Mucosa of rectum (tissue), 2 donors: ENCODE measurements around the gene KCNQ2.

Experiments used
- H3K27ac ChIP-seq, 2 donors: one replicate each; pipeline ENCODE4 v1.7.0; 2013; ENCODE audit warnings: inconsistent platforms in 2 of 2, low read depth in 2 of 2, low read length in 2 of 2
- H3K27me3 ChIP-seq, 2 donors: one replicate each; pipeline ENCODE4 v1.7.0; 2013; ENCODE audit warnings: low read length in 2 of 2; ENCODE audit not compliant: control insufficient read depth in 2 of 2, insufficient read depth in 2 of 2
- H3K36me3 ChIP-seq, 2 donors: one replicate each; pipeline ENCODE4 v1.7.0; 2013; ENCODE audit warnings: low read length in 2 of 2; ENCODE audit not compliant: control insufficient read depth in 2 of 2, insufficient read depth in 2 of 2
- H3K4me1 ChIP-seq, 2 donors: one replicate each; pipeline ENCODE4 v1.7.0; 2013; ENCODE audit warnings: low read length in 2 of 2, mild to moderate bottlenecking in 1 of 2; ENCODE audit not compliant: control insufficient read depth in 2 of 2, insufficient read depth in 2 of 2
- H3K4me3 ChIP-seq, 2 donors: one replicate each; pipeline ENCODE4 v1.7.0; 2013; ENCODE audit warnings: low read length in 2 of 2
- H3K9ac ChIP-seq, 2 donors: one replicate each; pipeline ENCODE4 v1.7.0; 2013; ENCODE audit warnings: low read length in 2 of 2, low read depth in 1 of 2, mild to moderate bottlenecking in 1 of 2
- H3K9me3 ChIP-seq, 2 donors: one replicate each; pipeline ENCODE4 v1.7.0; 2013; ENCODE audit warnings: low read length in 2 of 2; ENCODE audit not compliant: control insufficient read depth in 2 of 2
- donor health status: healthy.
- donor health status: Normal muscosa, but diverticular disease.

KCNQ2 gene

GRCh38 chr20:63434599-63435378, 37.7 kb downstream of the KCNQ2 start:
- Histone ChIP-seq H3K36me3 (no peaks in the 10 kb centered on the region), H3K4me1 (no peaks in the 10 kb centered on the region), H3K9me3 (no peaks in the 10 kb centered on the region), H3K27me3 (no peaks in the 10 kb centered on the region), H3K9ac (no peak overlapping the region), H3K4me3 (no peak overlapping the region), H3K27ac (no peak overlapping the region)

DNA sequence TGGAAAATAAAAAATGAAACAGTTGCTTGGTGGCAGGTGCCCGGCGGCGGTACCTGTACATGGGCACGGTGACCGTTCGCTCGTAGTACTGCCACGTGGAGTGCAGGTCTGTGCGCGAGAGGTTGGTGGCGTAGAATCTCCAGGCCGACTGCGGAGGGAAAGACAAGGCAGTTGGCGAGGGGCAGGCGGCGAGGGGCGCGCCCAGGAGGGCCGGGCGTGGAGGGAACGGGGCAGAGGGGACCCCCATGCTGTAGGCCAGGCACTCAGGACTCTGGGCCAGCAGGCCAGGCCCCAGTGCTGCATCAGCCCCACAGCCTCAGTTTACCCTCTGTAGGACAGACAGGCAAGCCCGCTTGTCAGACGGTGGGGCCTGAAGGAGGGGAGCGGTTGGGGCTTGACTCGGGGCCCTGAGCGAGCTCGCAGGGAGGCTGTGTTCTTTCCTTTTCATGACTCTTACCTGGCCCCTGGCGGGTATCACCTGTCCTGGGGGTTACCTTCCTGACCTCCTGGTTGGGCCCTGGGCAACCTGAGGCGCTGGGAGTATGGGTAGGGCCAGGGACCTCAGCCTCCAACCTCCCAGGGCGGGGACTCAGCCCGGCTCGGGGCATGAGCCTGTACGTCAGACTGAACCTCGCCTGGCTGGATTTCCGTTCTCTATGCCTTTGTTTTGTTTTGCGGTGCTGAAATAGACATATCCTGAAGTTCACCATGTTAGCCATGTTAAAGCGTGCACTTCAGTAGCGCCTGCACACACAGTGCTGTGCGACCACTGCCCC, 38.5 kb downstream of the KCNQ2 start:
- H3K36me3 ChIP-seq = no peaks in the 10 kb centered on the region
- no peaks in the 10 kb centered on the region for H3K27me3 ChIP-seq
- no peaks in the 10 kb centered on the region for H3K9me3 ChIP-seq
- no peaks in the 10 kb centered on the region for H3K4me1 ChIP-seq
- no peak overlapping the region for H3K4me3 ChIP-seq
- H3K27ac ChIP-seq = no peak overlapping the region
- no peak overlapping the region for H3K9ac ChIP-seq

GRCh38 chr20:63433351-63433750, 39.1 kb downstream of the KCNQ2 start:
- no peaks in the 10 kb centered on the region for H3K27me3 ChIP-seq
- no peaks in the 10 kb centered on the region for H3K36me3 ChIP-seq
- no peak overlapping the region for H3K27ac ChIP-seq
- no peak overlapping the region for H3K9ac ChIP-seq
- no peak overlapping the region for H3K4me3 ChIP-seq
- H3K9me3 ChIP-seq = no peaks in the 10 kb centered on the region
- no peaks in the 10 kb centered on the region for H3K4me1 ChIP-seq

GRCh38 chr20:63432577-63433325, 39.7 kb downstream of the KCNQ2 start:
- Histone ChIP-seq H3K4me3 (no peak overlapping the region), H3K9ac (no peak overlapping the region), H3K4me1 (no peaks in the 10 kb centered on the region), H3K36me3 (no peaks in the 10 kb centered on the region), H3K27ac (no peak overlapping the region), H3K9me3 (no peaks in the 10 kb centered on the region), H3K27me3 (no peaks in the 10 kb centered on the region)

- Histone ChIP-seq H3K36me3 (no peaks in the 10 kb centered on the region), H3K27me3 (no peaks in the 10 kb centered on the region), H3K9me3 (no peaks in the 10 kb centered on the region), H3K27ac (no peak overlapping the region), H3K4me1 (no peaks in the 10 kb centered on the region), H3K4me3 (no peak overlapping the region), H3K9ac (no peak overlapping the region)
Measured at GRCh38 chr20:63431944-63432343, 40.5 kb downstream of the KCNQ2 start.

DNA sequence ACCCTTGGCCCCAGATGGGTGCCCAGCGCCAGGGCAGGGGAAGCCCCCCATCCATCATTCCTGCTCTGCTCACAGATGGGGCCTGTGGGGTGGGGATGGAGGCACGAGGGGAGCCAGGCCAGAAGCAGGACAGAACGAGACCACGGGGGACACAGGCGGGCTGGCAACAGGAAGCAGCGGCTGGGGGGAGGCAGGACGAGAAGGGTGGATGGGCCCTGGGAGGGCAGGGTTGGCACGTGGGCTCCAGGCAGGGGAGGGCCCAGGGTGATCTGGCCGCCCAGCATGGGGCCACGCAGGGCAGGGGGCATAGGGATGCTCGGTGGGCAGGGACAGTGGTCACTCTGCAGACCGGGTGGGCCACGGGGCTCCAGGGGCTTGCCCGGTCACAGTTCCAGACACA, 41.6 kb downstream of the KCNQ2 start:
- no peaks in the 10 kb centered on the region for H3K27me3 ChIP-seq
- H3K9me3 ChIP-seq = no peaks in the 10 kb centered on the region
- H3K4me3 ChIP-seq = no peak overlapping the region
- no peaks in the 10 kb centered on the region for H3K4me1 ChIP-seq
- no peak overlapping the region for H3K9ac ChIP-seq
- H3K36me3 ChIP-seq = no peaks in the 10 kb centered on the region
- no peak overlapping the region for H3K27ac ChIP-seq

DNA sequence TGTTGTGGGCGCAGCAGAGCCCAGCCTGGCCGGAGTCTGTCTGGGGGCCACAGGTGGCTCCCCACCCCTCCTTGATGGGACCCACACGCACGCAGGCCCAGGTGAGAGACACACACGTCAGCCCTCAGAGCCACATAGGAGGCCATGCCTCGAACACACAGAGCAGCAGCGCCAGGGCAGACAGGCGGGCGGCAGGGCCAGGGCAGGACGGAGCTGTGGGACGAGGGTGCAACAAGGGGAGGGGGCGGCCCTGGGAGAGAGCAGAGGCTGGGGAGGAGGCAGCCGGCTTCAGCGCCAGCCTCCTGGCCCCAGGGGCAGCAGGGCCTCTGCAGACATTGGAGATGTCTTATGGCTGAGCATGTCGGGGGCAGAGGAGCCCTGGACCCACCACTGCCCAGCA, 42.5 kb downstream of the KCNQ2 start:
- Histone ChIP-seq H3K4me3 (no peak overlapping the region), H3K27ac (no peak overlapping the region), H3K4me1 (no peaks in the 10 kb centered on the region), H3K27me3 (no peaks in the 10 kb centered on the region), H3K9me3 (no peaks in the 10 kb centered on the region), H3K9ac (no peak overlapping the region), H3K36me3 (no peaks in the 10 kb centered on the region)

DNA sequence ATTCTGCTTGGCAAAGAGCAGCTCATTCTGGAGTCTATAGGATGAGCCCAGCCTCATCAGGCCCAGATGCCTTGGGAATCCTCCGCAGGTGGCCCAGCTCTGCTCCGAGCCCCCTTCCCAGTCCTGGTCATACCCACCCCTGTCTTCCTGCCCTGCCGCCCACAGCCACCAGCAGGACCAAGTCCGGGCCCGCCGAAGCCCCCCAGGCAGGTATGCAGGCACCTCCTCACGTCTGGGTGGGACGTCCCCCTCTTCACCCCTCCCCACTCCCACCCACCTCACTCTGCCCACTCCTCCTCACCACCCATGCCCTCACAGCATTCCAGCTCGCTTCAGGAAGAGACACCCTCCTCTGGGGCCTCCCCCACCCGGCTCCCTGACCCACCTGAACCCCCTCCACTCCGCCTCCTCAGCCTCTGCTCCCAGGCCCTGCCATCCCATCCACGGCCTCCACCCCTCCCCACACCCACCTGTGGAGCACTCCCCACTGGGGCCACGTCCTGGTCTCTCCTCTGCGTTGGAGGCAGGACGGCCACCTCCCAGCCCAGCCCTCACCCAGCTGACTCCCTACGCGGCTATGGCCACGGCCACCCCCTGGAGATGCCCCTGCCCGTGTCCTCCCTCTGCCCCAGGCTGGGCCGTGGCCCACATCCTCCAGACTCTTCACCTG, 43.4 kb downstream of the KCNQ2 start:
- Histone ChIP-seq H3K4me3 (no peak overlapping the region), H3K36me3 (no peaks in the 10 kb centered on the region), H3K4me1 (no peaks in the 10 kb centered on the region), H3K27ac (no peak overlapping the region), H3K9ac (no peak overlapping the region), H3K27me3 (no peaks in the 10 kb centered on the region), H3K9me3 (no peaks in the 10 kb centered on the region)

- Histone ChIP-seq H3K27me3 (no peaks in the 10 kb centered on the region), H3K9me3 (no peaks in the 10 kb centered on the region), H3K4me3 (no peak overlapping the region), H3K27ac (no peak overlapping the region), H3K36me3 (no peaks in the 10 kb centered on the region), H3K4me1 (no peaks in the 10 kb centered on the region), H3K9ac (no peak overlapping the region)
Measured at GRCh38 chr20:63427724-63428330, 44.6 kb downstream of the KCNQ2 start.
